ENCODE results near the gene IDH3G.

IDH3G gene

DNA sequence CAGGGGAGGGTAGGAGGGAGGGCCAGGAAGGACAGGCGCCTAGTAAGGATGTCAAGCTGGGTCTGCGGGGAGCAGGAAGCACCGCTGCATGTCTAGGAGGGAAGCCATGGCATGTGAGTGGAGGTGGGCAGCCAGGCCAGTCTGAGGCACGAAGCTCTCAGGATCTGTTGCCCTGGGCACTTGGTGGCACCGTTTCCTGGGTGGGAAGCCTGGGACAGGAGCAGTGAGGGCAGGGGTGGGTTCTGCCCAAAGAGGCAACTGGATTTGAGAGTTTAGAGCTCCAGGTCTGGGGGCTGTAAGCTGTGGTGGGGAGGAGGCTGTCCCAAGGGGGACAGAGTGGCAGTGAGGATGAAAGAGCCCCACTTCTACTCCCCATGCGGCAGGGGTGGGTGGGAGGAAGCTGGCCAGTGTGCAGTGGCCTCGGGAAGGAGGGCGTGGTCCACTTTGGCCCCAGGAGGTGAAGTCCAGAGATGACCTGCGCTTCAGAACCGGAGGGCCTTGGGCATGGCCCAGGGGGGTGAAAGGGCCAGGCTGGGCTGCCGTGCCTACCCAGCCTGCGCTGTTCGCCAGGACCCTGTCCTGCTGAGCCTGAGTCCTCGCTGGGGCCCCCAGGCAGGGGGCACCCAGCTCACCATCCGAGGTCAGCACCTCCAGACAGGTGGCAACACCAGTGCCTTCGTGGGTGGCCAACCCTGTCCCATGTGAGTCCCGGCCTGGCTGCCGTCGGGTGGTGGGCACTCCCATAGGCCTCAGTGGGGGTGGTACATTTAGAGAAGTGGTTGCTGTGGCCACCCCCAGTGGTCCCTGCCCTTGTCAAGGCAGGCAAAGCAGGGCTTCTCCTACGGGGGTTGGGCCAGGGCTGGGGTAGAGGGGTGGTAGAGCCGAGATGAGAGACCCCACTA is 21.6 kb downstream of the IDH3G start:
- TF ChIP-seq, protein P1, sequence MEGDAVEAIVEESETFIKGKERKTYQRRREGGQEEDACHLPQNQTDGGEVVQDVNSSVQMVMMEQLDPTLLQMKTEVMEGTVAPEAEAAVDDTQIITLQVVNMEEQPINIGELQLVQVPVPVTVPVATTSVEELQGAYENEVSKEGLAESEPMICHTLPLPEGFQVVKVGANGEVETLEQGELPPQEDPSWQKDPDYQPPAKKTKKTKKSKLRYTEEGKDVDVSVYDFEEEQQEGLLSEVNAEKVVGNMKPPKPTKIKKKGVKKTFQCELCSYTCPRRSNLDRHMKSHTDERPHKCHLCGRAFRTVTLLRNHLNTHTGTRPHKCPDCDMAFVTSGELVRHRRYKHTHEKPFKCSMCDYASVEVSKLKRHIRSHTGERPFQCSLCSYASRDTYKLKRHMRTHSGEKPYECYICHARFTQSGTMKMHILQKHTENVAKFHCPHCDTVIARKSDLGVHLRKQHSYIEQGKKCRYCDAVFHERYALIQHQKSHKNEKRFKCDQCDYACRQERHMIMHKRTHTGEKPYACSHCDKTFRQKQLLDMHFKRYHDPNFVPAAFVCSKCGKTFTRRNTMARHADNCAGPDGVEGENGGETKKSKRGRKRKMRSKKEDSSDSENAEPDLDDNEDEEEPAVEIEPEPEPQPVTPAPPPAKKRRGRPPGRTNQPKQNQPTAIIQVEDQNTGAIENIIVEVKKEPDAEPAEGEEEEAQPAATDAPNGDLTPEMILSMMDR (IDR thresholded peaks at IDR 0.05; ENCODE audit: low read depth, low read length, missing control alignments): no peak
- no peak overlapping the region for H3K4me3 ChIP-seq (ENCODE audit: low read depth, low read length)
- no peak for DNase-seq (ENCODE audit: low read depth)

DNA sequence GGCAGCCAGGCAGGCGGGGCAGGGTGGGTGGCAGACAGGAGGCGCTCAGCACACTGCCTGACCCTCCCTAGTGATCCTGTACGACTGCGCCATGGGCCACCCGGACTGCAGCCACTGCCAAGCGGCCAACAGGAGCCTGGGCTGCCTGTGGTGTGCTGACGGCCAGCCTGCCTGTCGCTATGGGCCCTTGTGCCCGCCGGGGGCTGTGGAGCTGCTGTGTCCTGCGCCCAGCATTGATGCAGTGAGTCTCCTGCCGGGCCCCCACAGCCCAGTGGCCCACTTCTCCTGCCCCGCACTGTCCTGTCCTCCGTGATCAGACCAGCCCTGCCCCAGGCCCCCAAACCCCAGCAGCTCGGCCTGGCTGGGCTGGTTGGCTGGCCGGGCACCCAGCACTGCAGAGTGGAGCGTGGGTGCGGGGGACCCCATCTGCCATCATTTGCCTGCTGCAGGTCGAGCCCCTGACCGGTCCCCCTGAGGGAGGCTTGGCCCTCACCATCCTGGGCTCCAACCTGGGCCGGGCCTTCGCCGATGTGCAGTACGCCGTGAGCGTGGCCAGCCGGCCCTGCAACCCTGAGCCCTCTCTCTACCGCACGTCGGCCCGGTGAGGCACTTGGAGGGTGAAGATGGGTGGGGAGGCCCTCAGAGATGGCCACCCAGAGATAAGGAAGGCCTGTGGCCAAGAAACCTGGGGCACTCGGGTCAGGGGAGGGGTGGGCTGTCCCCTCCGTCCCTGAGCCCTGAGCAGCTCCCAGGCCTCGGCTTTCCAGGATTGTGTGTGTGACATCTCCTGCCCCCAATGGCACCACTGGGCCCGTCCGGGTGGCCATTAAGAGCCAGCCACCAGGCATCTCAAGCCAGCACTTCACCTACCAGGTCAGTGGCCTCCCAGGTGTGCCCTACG is 22.5 kb downstream of the IDH3G start:
- TF ChIP-seq, protein P1 (IDR thresholded peaks at IDR 0.05; ENCODE audit: low read depth, low read length, missing control alignments): no peak
- no peak for DNase-seq (ENCODE audit: low read depth)

DNA sequence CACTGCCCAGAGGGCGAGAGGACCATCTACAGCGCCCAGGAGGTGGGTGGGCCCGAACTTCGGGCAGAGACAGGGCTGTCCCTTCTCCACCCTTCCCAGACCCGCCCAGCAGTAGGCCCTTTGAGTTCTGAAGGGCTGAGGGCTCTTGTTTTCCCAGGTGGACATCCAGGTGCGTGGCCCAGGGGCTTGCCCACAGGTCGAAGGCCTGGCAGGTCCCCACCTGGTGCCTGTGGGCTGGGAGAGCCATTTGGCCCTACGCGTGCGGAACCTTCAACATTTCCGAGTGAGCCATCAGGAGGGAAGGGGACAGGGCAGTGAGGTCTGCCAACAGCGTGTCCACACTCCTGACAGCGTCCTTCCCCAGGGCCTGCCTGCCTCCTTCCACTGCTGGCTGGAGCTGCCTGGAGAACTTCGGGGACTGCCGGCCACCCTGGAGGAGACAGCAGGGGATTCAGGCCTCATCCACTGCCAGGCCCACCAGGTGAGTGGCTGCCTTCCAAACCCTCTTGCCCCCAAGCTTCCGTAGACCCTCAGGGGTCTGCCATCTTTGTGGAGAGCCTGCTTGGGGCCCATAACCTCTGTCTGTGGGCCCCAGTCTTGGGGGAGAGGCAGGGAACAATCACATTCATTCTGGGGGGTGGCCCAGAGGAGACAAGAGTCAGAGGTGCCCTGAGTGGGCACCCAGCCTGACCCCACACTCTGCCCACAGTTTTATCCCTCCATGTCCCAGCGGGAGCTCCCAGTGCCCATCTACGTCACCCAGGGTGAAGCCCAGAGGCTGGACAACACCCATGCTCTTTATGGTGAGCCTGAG is 23.4 kb downstream of the IDH3G start:
- H3K4me3 ChIP-seq (ENCODE audit: low read depth, low read length): no peak overlapping the region
- no peak for DNase-seq (ENCODE audit: low read depth)
- TF ChIP-seq, protein P1 (IDR thresholded peaks at IDR 0.05; ENCODE audit: low read depth, low read length, missing control alignments): no peak

More for the DNA sequence above, 22.5 kb downstream of the IDH3G start:
- no peak overlapping the region for H3K4me3 ChIP-seq (ENCODE audit: low read depth, low read length)

DNA sequence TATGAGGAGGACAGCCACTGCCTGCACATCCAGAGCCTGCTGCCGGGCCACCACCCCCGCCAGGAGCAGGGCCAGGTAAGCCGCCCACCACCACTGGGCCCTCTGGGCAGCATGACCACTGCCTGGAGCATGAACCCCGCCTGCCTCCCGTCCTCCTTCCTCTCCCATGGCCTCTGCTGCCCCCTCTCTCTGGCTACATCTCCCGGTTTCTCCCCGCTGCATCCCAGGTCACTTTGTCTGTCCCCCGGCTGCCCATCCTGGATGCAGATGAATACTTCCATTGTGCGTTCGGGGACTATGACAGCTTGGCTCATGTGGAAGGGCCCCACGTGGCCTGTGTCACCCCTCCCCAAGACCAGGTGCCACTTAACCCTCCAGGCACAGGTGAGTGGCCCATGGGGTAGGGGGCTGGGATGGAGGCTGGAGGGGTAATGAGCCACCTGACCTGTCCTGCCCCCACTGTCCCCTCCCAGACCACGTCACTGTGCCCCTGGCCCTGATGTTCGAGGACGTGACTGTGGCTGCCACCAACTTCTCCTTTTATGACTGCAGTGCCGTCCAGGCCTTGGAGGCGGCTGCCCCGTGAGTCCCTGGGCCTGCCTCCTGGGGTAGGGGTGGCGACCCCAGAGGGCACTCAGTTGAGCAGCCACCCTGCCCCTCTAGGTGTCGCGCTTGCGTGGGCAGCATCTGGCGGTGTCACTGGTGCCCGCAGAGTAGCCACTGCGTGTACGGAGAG is 24.1 kb downstream of the IDH3G start:
- no peak for DNase-seq (ENCODE audit: low read depth)
- TF ChIP-seq, protein P1 (IDR thresholded peaks at IDR 0.05; ENCODE audit: low read depth, low read length, missing control alignments): no peak
- H3K4me3 ChIP-seq (ENCODE audit: low read depth, low read length): no peak overlapping the region

DNA sequence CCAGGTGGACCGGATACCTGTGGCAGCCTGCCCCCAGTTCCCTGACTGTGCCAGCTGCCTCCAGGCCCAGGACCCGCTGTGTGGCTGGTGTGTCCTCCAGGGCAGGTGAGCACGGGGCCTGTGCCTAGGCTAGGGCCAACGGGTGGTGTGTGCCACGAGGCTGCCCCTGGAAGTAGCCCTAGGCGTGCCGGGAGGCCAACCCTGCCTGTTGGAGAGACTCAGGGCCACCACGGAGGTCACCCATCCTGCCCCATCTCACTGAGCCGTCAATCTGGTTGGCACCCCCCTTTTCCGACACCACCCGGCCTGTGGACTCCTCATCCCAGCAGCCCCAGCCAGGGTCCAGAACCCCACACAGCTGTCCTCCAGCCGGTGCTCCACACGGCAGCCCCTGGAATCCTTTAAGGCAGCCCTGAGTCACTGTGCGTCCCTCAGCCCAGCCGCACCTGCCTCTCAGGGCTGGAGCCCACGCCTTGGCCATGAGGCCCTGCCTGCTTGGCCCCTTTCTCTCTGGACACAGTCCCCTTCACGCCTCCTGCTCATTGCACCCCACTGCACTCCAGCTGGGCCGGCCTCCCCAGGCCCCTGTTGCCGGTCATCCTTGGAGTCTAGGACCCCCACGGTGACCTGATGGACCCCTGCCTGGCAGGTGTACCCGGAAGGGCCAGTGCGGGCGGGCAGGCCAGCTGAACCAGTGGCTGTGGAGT is 24.9 kb downstream of the IDH3G start:
- no peak for DNase-seq (ENCODE audit: low read depth)
- H3K4me3 ChIP-seq (ENCODE audit: low read depth, low read length): no peak overlapping the region
- TF ChIP-seq, protein P1 (IDR thresholded peaks at IDR 0.05; ENCODE audit: low read depth, low read length, missing control alignments): no peak

Data from GM12864 (cell line).